Stimulated activated CD4-positive, alpha-beta T cell treated with anti-CD3 and anti-CD28 coated beads, Interleukin-12 subunit alpha, Interleukin-12 subunit beta, amount 100 ng/mL, for 24 hours (primary cell): ENCODE measurements around the gene PPP1R15B.

Experiments used
- DNase-seq, 2 experiments: peaks; one replicate each; pipeline ENCODE4 v3.0.0-alpha.2; 2020; ENCODE audit warnings: low read depth in 2 of 2

Gene PPP1R15B

DNA sequence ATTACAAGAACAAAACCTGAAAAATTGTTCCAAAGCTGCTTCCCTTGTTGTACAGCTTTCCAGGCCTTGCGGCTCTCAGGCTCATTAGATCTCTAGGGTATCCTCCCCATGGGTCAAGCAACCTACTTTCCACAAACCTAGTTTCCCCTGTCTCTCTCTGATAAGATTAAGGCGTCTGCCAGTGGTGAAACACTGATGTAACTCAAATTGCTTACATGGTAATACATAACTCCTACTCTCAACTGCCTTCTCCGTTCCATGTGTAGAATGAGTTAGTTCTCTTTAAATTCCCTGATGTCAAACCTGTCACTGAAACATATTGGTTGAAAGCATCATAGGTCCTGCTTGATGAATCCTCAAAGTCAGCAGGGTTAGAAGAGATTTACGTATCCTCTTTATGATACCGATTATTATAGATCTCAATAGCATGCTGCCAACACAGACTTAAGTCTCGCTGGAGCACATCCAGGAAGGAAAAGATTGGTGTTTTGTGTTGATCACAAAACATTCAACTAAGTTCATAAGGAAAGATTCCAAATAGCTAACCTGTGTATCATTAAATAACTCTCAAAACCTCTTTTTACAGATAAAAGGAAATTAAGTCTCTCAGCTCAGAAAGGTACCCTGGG is 10.6 kb downstream of the PPP1R15B start:
- no peak for DNase-seq

DNA sequence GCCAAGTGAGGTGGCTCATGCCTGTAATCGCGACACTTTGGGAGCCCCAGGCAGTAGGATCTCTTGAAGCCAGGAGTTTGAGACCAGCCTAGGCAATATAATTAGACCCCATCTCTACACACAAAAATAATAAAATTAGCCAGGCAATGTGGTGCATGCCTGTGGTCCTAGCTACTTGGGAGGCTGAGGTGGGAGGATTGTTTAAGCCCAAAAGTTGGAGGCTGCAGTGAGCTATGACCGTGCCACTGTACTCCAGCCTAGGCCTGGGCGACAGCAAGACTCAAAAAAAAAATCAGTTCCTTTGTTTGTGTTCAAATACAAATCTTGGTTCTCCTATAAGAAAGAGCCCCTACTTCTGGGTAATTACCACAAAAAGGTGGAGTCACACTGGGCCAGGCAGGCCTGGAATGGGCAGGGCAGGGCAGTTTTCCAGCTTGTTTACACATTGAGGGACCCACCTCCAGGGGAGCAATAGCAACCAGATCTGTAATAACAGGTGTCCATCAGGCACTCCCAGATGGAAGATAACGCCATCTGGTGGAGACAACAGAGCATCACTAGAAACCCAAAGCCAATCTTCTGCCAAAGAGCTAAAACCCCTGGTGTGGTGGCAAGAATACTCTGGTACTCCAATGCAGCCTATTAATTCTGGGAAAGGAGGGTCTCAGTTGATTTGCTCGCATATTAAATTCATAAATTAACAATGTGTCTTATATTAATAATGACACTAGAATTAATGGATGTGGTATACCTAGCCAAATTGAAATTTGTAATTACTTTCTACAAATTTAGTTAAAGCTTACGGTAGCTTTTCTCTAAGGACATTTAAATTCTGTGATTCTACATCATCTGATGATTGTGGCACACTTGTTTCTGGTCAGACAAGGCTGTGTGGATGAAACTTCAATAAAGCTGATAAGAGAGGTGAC is 13.2 kb downstream of the PPP1R15B start:
- peak in 1 of 2 experiments; percentile 36 for DNase-seq

DNA sequence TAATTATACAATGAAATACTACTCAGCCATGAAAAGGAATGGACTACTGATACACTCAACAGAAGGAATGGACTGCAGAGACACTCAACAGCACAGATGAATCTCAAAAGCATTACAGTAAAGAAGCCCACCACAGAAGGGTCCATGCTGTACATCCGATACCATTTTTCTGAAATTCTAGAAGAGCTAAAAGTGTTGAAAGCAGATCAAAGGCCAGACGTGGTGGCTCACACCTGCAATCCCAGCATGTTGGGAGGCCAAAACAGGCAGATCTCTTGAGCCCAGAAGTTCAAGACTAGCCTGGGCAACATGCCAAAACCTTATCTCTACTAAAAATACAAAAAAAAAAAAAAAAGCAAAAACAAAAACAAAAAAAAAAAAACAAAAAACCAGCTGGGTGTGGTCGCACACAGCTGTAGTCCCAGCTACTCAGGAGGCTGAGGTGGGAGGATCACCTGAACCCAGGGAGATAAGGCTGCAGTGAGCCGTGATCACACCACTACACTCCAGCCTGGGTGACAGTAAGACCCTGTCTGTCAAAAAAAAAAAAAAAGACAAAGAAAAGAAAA is 15.5 kb downstream of the PPP1R15B start:
- no peak for DNase-seq

DNA sequence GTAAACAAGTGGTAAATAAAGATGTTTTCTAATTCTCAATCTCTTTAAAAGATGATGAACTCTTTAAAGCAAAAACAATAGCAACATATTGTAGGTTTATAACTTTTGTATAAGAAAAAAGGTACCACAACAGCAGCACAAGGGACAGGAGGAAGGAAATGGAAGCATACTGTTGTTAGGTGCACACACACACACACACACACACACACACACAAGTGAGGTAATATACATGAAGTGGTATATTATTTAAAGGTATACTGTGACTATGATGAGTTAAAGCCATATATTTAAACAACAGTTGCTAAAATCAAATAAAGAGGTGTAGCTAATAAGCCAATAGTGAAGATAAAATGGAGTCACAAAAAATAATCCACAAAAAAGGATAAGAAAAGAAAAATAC is 20.0 kb downstream of the PPP1R15B start:
- DNase-seq, result no peak

DNA sequence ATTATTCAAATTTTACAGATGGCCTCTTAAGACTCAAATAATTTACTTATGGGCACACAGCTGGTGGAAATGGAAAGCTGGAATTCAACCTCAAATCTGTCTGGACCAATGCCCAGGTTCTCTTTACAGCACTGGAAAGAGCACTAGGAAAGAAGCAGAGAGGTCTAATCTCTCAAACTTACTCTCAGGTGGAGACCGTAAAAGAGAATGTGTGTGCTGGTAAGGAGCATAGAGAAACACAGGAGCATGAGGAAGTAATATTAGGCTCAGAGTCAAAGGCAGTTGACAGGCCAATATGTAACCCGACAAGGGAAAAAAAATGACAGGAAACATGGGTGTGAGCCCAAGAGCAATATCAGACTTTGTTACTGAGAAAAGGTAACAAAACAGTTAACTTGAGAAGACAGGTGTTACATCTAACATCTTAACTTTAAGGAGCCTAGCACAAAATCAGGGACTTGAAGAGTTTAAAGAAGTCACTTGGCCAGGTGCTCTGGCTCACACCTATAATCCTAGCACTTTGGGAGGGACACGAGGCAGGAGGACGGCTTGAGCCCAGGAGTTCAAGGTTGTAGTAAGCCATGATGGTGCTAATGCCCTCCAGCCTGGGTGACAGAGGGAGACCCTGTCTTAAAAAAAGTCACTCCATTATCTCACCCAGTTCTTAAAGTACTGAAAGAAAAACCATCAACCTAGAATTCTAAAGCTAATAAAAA is 20.7 kb downstream of the PPP1R15B start:
- no peak for DNase-seq

DNA sequence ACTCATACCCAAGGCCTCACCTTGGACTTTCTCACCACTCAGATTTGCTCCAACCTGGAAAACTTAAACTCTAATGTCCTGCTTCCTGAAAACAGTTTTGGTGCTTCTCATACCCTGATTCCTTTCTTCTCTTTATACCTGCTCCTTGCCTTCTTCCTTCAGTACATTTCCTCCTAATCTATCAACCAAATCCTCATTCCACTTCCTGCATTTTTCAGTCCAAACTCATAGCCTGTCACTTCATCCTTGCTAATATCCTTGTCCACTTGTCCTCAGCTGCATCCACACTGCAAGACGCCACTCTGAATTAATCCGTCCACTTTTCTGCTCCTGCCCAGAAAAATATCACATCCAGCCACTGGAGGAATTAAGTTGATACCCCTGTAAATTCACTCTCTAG is 25.9 kb downstream of the PPP1R15B start:
- no peak for DNase-seq

DNA sequence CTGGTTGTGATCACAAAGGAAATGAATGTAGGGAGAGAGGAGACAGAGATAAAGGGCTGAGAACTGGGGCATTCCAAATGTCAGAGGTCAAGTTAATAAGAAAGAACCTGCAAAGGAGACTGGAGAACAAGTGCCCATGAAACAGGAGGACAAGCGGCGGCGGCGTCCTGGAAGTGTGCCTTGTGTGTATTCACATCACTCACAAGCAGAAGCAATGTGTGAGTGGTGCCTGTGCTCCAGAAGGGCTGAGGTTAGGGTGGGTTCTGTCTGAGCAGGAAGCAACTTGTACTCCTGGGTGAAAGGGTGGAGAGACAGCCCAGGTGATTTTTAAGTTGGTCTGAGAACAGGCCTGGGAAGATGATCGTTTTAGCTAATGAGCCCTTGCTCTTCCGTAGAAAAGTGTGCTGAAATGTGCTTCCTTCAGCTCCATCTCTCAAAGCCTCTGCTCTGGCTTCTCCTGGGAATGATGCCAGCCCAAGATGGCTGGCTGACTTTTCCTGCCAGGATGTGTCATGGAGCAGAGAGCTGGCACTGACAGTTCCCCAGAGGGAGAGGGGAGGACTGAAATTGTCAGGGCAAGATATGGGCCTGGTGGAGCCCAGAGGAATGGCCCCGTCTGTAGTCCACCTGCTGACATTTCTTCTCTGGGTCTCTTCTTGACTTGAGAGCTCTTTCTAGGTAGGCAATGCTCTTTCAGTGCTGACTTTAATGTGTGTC is 26.8 kb downstream of the PPP1R15B start:
- no peak for DNase-seq

DNA sequence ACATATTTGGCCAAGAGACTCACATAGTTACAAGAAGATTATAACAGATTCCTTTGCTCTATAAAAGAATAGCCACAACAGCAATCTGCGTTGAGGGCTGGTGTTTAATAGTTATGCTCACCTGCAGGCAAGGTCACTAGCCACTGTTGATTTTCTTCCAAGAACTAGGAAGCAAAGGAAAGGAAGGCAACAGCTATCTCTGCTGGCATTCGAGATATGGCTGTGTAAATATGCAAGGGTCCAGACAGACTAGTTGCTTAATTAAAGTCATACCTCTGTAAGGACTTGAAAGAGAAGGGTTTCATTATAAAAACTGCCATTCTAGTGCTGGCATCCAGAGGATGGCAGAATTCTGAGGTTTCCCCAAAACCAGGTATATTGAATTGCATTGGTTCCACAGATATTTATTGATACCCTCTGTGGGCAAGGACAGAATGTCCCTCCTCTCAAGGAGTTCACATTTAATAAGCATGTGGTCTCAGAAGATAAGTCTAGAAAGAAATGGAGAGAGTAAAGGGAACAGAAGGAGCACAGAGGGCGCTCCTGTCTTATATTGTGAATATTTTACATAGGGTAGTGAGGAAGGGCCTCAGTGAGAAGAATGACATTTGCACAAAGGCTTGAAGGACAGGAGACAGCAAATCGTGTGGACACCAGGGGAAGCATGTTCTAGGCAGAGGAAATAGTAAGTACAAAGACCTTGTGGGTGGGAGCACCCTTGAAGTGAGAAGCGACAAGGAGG is 28.3 kb downstream of the PPP1R15B start:
- no peak for DNase-seq

DNA sequence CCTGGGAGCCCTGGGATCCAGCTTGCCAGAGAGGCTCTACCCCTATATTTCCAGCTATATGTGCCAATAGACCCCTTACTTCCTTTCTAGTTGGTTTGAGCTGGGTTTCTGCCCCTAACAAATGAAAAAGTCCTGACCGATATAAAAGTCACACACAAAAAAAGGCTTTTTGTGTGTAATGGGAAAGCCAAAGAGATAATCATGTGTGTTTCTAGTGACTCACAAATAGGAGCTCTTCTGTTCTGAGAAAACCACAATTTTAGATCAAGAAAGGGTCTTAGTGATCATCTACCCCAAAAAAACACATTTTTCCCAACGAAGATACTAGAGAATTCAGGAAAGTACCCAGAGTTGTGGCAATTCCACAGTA is 28.9 kb downstream of the PPP1R15B start:
- DNase-seq, result no peak

DNA sequence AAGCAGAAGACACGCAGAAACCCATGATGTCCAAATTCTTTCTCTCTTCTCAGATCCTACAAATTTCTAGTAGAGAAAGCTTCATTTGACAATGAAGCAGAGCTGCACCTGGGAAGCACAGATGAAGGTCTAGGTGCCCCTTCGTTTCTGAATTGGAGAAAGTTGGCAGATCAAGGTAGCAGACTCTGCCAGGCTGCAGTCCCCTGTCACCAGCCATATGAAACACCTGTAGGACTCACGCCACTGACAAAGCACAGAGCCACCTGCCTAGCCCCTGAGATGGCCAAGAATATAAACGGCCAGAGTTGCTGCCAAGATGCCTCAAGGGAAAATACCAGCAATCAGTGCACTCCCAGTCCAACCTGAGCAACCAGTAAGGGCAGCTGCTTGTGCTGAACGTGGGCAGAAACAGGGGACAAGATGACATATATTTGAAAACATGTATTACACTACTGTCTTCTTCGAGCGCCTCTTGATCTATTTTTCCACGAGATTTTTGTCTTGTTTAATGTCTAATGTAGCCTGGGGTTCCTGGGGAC is 31.3 kb downstream of the PPP1R15B start:
- DNase-seq, result no peak

DNA sequence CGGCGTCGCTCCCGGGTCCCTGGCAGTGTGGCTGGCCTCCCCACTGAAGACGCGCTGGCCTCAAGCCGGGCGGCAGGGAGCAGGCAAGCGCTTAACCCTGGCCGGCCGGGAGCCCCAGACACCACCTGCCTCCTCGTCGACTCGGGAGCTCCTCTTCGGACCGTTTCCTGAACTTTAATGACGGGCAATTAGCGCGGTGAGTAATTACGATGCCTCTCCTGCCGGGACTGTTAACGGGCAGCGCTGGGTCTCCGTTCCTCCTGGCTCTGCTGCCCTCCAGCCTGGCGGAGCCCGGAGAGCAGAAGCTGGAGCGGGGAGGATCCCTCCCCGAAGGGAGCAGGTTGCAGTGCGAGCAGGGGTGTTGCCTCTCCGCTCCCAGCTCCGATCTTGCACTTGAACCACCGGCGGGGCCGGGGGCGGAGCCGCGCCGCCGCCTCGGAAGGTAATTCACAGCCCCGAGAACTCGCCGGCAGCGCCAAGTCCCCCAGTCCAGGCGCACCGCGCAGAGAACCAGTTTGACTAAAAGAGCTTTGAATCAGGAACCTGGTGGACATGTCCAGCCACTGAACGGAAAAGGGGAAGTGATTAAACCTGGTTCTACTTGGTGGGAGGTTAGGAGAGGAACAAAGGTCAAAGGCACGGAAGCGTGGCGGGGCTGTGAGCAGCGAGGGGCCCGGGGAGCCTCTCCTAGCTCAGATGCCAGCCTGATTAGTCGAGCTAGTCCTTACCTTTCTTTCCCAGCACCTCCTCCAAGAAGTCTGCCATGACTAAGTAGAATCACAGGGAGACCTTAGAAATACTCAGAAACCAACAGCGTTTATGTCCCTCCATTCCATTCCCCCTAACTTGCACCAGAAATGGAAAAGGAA is 33.6 kb downstream of the PPP1R15B start:
- peak in 1 of 2 experiments; percentile 32 for DNase-seq

DNA sequence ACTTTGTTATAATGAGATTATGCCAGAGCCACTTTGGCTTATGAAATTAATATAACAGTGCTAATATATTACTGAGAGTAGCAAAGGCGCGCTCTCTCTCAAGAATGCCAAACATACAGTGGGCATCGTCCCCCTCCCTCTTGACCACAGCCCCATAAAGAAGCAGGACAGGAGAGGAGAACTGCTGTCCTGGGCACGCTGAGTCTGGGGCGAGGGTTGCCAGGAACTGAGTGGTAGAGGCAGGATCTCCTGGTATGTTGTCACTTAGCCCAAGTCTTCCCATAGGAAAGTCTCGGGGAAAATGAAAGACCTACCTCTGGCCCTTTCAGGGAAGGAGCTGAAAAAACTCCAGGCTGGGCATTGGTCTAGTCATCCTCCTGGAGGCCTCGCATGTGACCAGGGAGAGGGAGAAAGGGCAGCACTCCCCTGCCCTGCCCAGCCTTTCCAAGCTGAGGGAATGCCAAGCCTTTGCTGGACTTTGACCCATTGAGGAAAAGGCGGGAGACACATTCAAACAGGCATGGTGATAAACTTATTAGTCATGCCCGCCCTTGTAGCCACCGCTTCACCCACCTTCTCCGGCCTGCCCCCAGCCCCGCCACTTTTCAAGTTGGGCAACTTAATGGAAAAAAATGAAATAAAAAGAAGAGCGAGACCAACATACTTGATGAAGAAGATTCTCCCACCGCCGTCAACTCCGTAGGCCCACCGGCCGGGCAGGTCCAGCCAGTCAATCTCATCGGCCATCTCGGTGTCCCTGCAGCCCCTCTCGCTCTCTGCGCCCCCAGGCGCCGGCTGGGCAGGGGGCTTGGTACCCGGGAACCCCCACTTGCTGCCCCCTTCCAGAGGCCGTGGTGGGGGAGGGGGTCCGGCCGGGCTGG is 34.5 kb downstream of the PPP1R15B start:
- DNase-seq, result no peak

DNA sequence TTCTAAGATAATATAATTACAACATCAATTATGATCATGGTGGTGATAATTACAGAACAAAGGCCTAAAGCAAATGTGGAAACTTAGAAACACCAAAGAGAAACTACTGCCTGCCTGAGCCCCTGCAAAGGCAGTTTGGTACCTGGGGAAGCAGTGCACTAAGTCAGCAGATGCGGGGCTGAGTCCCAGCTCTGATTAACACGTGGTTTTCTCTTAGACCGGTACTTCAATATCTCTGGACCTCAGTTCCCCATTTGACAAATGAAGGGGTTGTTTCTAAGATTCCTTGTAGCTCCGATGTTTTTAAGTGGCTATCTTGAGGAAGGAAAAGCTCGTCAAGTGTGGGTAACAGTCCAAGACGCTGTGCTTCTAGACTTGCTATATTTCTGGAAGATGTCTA is 35.2 kb downstream of the PPP1R15B start:
- DNase-seq, result no peak

DNA sequence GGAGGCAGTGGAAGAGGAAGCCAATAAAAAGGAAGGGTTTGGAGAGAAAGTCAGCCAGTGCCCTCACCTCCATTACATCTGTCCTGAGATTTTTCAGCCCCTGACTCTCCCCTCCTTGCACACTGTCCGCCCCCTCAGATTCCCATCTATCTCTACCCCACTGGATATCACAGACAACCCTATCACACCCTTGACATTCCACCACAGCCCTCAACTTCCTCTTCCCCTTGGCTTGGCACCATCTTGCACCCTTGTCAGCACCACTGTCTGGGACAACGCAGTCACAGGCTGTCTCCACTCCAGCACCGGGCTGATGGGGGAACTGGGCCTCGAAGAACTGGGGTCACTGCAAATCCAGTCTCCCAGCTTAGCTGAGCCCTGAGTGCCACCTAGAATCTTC is 37.7 kb downstream of the PPP1R15B start:
- no peak for DNase-seq

DNA sequence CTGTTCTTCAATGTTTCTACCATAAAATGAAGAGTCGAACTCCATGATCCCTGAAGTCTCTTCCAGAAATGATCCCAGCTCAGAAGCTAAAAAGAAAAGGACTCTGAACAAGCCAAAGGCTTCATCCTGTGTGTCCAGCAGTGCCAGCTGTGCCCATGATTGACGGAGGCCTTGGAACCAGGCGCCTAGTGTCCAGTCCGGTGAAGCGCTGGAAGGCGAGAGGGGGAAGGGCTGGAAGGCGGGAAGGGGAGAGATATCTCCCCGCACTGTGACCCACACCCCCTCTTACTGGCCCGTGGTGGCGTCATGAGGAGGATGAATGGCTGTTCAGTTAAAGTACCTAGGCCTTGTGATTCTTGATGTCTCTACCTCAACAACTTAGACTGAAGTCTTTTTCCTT is 41.4 kb downstream of the PPP1R15B start:
- no peak for DNase-seq

DNA sequence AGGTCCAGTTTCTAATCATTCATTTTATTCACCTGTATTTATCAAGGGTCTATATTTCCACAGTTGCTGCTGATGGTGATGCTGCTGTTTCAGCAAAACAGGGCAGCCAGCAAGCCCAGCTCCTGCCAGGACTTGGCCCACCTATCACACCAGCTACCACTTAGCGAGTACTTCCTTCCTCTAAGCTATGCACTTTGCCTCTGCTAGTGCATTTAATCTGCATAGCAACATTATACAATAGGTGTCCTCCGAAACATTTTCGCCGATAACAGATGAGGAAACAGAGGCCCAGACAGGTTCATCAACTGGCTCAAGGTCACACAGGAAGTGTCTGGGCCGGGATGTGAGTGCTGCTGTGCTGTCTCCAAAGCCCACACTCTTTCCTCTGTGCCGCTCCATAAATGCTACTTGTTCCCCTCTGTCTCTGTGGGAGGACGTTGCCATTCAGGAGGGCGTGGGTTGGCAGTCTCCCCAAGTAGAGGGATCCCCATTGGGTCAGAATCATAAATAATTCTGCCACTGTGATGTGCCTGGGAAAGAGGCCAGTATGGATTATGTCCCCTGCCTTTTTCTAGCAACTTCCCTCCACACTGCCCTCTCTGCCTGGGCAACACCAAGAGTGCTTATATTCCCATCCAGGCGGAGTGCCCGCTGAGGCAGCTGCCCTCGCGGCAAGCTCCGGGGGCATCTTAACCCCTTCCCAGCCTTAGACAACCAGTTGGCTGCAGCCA is 42.5 kb downstream of the PPP1R15B start:
- DNase-seq, result no peak

DNA sequence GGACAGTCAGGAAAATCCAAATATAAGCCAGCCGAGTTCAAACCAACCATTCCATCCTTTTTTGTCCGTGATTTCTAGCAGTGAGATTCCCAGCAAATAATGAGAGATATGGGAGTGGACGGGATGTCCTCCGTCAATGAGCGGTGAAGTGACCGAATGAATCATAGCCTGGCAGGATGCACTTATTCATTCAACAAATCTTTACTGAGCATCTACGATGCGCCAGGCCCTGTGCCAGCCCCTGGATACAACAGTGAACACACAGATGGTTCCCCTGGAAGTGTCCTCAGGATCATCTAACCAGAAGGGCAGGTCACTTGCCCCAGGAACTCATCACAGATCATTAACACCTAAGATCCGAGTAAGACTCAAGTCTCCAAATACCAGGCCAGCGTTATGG is 43.7 kb downstream of the PPP1R15B start:
- DNase-seq, result no peak
